Measurements from ENCODE around the gene PKIG. TPM values are rescaled to one million over a fixed set of nuclear protein-coding genes. Genes with fewer than 3 reads are reported as not detected.

The PKIG gene
- total RNA-seq, 1 experiment from 2014 or later, result 41.9 TPM

GRCh38 chr20:44624152-44624551, 41.8 kb downstream of the PKIG start:
- ChIA-PET CTCF (interaction anchor here (0.7 kb wide), 1 partner anchor 228 kb away, joined by 14 read pairs; no protein-coding TSS in a partner anchor), POLR2A (ENCODE audit: unreplicated experiment) (no interaction called here)
- Histone ChIP-seq H3F3A (ENCODE audit: insufficient read depth, low read depth) (no peaks in the 10 kb centered on the region), H3K4me3 (no peak overlapping the region), H3K4me1 (replicated peaks; ENCODE audit: insufficient read depth) (no peaks in the 10 kb centered on the region), H2AFZ (no peak overlapping the region), H3K4me2 (no peak overlapping the region), H3K27ac (no peak overlapping the region), H3K27me3 (ENCODE audit: insufficient read depth, low read depth) (no peaks in the 10 kb centered on the region), H3K79me2 (ENCODE audit: low read depth) (no peaks in the 10 kb centered on the region), H3K36me3 (ENCODE audit: low read depth) (no peaks in the 10 kb centered on the region), H3K9me3 (ENCODE audit: insufficient read depth, low read depth) (no peaks in the 10 kb centered on the region), H4K20me1 (ENCODE audit: insufficient read depth) (no peaks in the 10 kb centered on the region), H3K9me2 (ENCODE audit: insufficient read depth) (no peaks in the 10 kb centered on the region)
- intact Hi-C loops (cut with micrococcal nuclease; ENCODE audit: unreplicated experiment), result no loop called here
- BruUV-seq (replicated peaks), result no TSS peak
- DNase-seq, result no peak
- no peak for TF ChIP-seq EZH2 (IDR thresholded peaks at IDR 0.05; ENCODE audit: low read depth)
- no peak for TF ChIP-seq CTCF (conservative IDR thresholded peaks at IDR 0.05)

- ChIA-PET CTCF (no interaction called here), POLR2A (ENCODE audit: unreplicated experiment) (no interaction called here)
- Histone ChIP-seq H3K9me2 (ENCODE audit: insufficient read depth) (no peaks in the 10 kb centered on the region), H3K27me3 (ENCODE audit: insufficient read depth, low read depth) (no peaks in the 10 kb centered on the region), H3K79me2 (ENCODE audit: low read depth) (no peaks in the 10 kb centered on the region), H4K20me1 (ENCODE audit: insufficient read depth) (no peaks in the 10 kb centered on the region), H3K4me3 (no peak overlapping the region), H3K36me3 (ENCODE audit: low read depth) (no peaks in the 10 kb centered on the region), H3K4me2 (no peak overlapping the region), H2AFZ (no peak overlapping the region), H3K9me3 (ENCODE audit: insufficient read depth, low read depth) (no peaks in the 10 kb centered on the region), H3K4me1 (replicated peaks; ENCODE audit: insufficient read depth) (no peaks in the 10 kb centered on the region), H3K27ac (no peak overlapping the region), H3F3A (ENCODE audit: insufficient read depth, low read depth) (no peaks in the 10 kb centered on the region)
- intact Hi-C loops (cut with micrococcal nuclease; ENCODE audit: unreplicated experiment), result no loop called here
- TF ChIP-seq EZH2 (IDR thresholded peaks at IDR 0.05; ENCODE audit: low read depth) (no peak), CTCF (conservative IDR thresholded peaks at IDR 0.05) (no peak)
- DNase-seq, result no peak
- no TSS peak for BruUV-seq (replicated peaks)
Observed at GRCh38 chr20:44624743-44625271, 42.4 kb downstream of the PKIG start.

GRCh38 chr20:44625361-44625760, 43.0 kb downstream of the PKIG start:
- no peaks in the 10 kb centered on the region for H3K36me3 ChIP-seq (ENCODE audit: low read depth)
- H3K27me3 ChIP-seq (ENCODE audit: insufficient read depth, low read depth), result no peaks in the 10 kb centered on the region
- H3K4me1 ChIP-seq (replicated peaks; ENCODE audit: insufficient read depth), result no peaks in the 10 kb centered on the region
- no peak overlapping the region for H3K4me3 ChIP-seq
- CTCF ChIA-PET, result no interaction called here
- TF ChIP-seq CTCF (conservative IDR thresholded peaks at IDR 0.05) (no peak), EZH2 (IDR thresholded peaks at IDR 0.05; ENCODE audit: low read depth) (no peak)
- no peaks in the 10 kb centered on the region for H3K79me2 ChIP-seq (ENCODE audit: low read depth)
- no peak overlapping the region for H3K27ac ChIP-seq
- BruUV-seq (replicated peaks), result no TSS peak
- no peak overlapping the region for H2AFZ ChIP-seq
- no peaks in the 10 kb centered on the region for H3F3A ChIP-seq (ENCODE audit: insufficient read depth, low read depth)
- intact Hi-C loops (cut with micrococcal nuclease; ENCODE audit: unreplicated experiment), result no loop called here
- H3K9me2 ChIP-seq (ENCODE audit: insufficient read depth), result no peaks in the 10 kb centered on the region
- DNase-seq, result no peak
- no peak overlapping the region for H3K4me2 ChIP-seq
- H4K20me1 ChIP-seq (ENCODE audit: insufficient read depth), result no peaks in the 10 kb centered on the region
- H3K9me3 ChIP-seq (ENCODE audit: insufficient read depth, low read depth), result no peaks in the 10 kb centered on the region
- POLR2A ChIA-PET (ENCODE audit: unreplicated experiment), result no interaction called here
